A673 (cell line): ENCODE measurements around the gene VTI1A.

Source experiments
- EZH2 ChIP-seq: fragments of 200-600 bp; sonication (generic); IDR thresholded peaks from 2 replicates; pipeline ENCODE4 v1.6.1; 2017; ENCODE audit warnings: borderline replicate concordance, low read depth, mild to moderate bottlenecking, mixed read lengths, antibody characterized with exemption, low read length; ENCODE audit not compliant: poor library complexity, severe bottlenecking
- TF ChIP-seq, protein P1 (sequence below): fragments of 300-800, 200-600 bp; sonication (generic); conservative IDR thresholded peaks from 2 replicates; pipeline ENCODE4 v1.5.1; 2017; ENCODE audit warnings: low read depth, mild to moderate bottlenecking, antibody characterized with exemption, low read length, moderate library complexity, mixed read lengths

- TF ChIP-seq, protein P1, sequence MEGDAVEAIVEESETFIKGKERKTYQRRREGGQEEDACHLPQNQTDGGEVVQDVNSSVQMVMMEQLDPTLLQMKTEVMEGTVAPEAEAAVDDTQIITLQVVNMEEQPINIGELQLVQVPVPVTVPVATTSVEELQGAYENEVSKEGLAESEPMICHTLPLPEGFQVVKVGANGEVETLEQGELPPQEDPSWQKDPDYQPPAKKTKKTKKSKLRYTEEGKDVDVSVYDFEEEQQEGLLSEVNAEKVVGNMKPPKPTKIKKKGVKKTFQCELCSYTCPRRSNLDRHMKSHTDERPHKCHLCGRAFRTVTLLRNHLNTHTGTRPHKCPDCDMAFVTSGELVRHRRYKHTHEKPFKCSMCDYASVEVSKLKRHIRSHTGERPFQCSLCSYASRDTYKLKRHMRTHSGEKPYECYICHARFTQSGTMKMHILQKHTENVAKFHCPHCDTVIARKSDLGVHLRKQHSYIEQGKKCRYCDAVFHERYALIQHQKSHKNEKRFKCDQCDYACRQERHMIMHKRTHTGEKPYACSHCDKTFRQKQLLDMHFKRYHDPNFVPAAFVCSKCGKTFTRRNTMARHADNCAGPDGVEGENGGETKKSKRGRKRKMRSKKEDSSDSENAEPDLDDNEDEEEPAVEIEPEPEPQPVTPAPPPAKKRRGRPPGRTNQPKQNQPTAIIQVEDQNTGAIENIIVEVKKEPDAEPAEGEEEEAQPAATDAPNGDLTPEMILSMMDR: no peak
- no peak for TF ChIP-seq EZH2
Measured at GRCh38 chr10:112593023-112593422, 146.0 kb downstream of the VTI1A start.
